PC-3 (cell line): Measurements from ENCODE around the gene IPMK. TPM values are rescaled to one million over a fixed set of nuclear protein-coding genes. Genes with fewer than 3 reads are reported as not detected.

ENCODE experiments used
- total RNA-seq: library from RNA; depleted of rRNA; stranded (reverse); fragments of >200 nt; gene quantifications from 2 replicates; pipeline ENCODE4 v1.2.3, GENCODE V29; 2014; rRNA removed

IPMK gene
- total RNA-seq, 1 experiment from 2014 or later = 7.1 TPM

Other genes starting within 250 kb of the IPMK start
- 57.1 and 68.8 TPM in 2 replicates for gene CISD1, start 1.3 kb upstream of the IPMK start, total RNA-seq
- 13.6 and 13.8 TPM in 2 replicates for gene UBE2D1, start 67.1 kb upstream of the IPMK start, total RNA-seq
- 96.8 and 121 TPM in 2 replicates for gene TFAM, start 117.5 kb upstream of the IPMK start, total RNA-seq
- 11.9 and 13.9 TPM in 2 replicates for gene BICC1, start 245.0 kb upstream of the IPMK start, total RNA-seq